HG03342 (cell line): ENCODE data around the gene CTSL.
"Not testable (repeated sequence)": the region's sequence is repeated elsewhere in the genome, so short reads cannot be mapped to it uniquely, and the experiment has no call there.

Experiments used
- ATAC-seq: cut with Tn5 transposase; IDR thresholded peaks from one replicate; pipeline ENCODE4 v1.9.1; 2021; ENCODE audit warnings: mild to moderate bottlenecking, moderate library complexity; ENCODE audit not compliant: unreplicated experiment

Gene CTSL

DNA sequence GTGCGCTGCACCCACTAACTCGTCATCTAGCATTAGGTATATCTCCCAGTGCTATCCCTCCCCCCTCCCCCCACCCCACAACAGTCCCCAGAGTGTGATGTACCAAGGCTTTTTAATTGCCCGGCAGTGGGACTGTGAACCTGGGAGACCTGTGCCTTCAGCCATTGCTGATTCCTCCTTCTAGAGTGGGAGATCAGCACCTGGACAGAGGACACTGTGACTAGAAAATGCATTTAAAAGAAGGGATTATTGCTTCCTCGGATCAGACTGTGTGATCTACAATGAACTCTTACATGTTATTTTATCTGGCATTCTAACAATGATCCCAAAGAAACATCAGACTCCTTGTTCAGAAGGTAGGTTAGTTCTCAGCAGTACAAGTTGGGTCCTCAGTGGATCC lies 25.9 kb downstream of the CTSL start:
- ATAC-seq: no peak

DNA sequence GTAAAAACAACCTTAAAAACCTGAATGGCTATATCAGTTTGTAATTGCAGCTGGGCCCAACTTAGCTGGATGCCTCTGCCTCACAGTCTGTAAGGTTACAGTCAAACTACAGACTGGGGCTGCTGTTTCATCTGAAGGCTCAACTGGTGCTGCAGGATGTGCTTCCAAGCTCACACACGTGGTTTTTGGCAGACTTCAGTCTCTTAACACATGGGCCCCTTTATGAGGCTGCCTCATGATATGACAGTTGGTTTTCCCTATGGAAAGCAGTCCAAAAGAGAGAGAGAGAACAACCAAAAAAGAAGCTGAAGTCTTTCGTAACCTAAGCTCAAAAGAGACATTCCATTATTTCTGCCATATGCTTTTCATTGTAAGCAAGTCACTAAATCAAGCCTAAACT lies 27.4 kb downstream of the CTSL start:
- ATAC-seq: no peak

DNA sequence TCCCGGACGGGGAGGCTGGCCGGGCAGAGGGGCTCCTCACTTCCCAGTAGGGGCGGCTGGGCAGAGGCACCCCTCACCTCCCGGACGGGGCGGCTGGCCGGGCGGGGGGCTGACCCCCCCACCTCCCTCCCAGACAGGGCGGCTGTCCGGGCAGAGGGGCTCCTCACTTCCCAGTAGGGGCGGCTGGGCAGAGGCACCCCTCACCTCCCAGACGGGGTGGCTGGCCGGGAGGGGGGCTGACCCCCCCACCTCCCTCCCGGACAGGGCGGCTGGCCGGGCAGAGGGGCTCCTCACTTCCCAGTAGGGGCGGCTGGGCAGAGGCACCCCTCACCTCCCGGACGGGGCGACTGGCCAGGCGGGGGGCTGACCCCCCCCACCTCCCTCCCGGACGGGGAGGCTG lies 32.4 kb downstream of the CTSL start:
- ATAC-seq: not testable (repeated sequence)

DNA sequence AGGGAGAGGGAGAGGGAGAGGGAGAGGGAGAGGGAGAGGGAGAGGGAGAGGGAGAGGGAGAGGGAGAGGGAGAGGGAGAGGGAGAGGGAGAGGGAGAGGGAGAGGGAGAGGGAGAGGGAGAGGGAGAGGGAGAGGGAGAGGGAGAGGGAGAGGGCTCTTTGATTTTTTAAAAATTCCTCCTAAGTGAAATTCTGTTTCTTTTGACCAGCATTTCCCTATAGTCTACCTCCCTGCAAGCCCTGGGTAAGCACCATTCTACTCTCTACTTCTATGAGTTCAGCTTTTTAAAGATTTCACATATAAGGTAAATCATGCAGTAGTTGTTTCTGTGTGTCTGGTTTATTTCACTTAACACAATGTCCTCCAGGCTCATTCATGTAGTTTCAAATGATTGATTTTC lies 34.1 kb downstream of the CTSL start:
- ATAC-seq: not testable (repeated sequence)

DNA sequence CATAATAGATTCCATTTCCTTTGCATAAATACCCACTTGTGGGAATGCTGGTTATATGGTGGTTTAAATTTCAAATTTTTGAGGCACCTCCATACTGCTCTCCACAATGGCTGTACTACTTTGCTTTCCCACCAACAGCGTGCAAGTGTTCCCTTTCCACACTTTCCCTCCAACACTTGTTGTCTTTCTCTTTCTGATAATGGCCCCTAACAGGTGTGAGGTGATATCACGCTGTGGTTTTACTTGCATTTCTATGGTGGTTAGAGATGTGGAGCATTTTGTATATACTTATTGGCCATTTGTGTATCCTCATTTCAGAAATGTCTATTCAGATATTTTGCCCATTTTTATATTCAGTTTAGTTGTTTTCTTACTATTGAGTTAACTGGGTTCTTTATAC lies 34.6 kb downstream of the CTSL start:
- no peak for ATAC-seq

DNA sequence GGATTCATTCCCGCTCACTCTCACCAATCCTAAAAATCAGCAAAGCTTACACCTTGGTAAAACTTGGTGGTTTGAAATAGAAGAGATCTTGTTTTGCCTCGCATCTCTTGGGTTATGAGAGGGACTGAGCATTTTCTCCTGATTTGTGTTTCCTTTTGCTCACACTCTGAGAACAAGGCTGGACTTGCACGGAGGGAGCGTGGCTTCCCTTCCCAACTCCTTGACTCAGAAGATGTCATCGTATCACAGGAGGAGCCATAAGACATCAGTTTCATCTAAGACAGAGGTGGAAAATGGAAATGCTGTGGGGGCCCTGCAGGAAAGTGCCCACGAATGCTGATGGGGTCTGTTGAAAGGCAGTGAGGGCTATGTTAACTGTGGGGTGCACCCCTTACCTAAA lies 37.4 kb downstream of the CTSL start:
- ATAC-seq: no peak

DNA sequence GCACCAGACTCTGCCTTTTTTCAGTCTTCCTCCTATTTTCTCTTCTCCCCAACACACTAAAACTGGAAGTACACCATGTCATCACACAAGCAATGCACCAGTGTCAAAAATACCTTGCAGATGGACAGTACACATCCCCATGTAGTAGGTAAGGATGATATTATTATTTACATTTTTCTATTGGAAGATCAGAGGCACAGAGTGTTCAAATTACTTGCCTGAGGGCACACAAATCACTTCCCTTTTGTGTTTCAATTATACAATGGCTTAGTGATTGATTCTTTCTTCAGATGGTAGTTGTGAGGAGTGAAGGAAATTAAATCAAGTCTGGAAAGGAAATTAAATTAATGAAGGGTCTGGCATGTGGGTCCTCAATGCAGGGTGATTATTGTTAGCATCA lies 39.6 kb downstream of the CTSL start:
- no peak for ATAC-seq

DNA sequence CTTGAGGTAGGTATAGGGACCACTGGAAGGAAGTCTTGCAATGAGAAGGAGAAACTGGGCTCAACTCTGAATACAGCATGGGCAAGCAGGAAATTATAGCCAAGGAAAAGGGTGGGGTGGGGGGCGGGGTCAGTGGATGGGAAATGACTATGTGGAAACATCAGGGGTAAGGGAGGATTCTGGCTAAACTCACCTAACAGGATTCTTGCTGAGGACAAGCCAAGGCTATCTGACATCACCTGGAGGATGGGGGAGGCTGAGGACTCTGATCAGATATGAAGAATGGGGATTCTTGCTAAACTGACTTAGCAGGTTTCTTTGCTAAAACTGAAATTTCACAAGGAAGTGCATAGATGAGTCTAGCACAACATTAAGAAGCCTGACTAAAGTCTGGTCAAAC lies 40.8 kb downstream of the CTSL start:
- no peak for ATAC-seq

DNA sequence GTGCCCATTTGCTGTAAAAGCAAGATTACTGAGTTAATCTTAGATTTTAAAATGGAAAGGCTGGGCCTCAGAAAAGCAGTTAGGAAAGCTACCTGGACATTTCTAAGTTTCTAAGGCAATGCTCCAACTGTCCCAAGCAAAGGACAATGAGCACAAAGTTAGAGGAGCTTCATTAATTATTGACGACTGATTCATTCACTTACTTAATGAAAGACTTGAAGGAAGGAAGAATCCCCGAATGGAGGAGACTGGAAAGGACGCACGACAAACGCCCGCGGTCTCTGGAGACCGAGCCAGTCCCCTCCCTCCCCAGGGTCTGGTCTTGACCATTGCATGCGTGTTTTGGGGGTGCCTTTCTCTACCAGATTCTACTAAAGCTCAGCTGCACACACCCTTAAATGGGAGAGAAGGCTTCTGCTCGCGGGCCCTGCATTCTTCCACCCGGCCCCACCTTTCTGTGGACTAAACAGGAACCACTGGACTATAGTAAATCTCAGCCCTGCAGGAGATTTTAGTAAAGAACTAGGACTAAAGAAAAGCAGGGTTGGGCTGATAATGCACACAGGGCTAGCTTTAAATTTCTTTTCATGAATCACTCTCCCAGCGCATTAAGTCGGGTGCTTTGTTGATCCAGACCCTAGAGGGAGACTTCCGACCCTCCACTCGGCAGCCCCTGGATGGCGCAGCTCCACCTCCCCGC lies 44.8 kb downstream of the CTSL start:
- ATAC-seq: no peak

DNA sequence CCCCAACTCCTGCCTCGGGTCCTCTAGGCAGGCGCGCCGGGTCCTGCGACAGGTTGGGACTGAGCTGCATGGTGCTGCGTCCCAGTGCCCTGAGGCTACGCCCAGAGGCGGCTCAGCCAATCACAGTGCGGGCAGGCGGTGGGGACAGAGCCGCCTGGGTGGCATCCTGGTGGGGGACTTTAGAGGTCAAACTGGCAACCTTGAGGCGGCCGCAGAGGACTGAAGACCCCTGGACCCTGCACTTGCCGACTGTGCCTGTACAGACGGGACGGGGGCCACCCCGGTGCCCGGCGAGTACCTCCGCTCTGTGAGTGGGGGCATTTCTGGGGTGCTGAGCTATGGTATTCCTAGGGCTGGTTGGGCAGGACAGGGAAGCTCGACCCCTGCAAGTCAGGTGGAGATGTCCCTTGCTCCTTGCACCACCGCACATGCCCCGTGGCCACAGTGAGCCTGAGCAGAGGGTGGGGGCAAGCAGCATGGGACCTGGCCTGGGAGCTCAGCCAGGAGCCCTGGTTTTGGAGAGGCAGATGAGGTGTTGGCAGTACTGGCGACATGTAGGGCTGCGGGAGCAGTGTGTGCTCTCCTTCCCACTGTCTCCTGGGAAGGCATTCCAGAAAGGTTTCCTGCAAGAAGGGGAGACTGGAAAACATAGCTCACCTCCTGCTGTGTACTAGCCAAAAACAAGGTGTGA lies 45.5 kb downstream of the CTSL start:
- no peak for ATAC-seq

DNA sequence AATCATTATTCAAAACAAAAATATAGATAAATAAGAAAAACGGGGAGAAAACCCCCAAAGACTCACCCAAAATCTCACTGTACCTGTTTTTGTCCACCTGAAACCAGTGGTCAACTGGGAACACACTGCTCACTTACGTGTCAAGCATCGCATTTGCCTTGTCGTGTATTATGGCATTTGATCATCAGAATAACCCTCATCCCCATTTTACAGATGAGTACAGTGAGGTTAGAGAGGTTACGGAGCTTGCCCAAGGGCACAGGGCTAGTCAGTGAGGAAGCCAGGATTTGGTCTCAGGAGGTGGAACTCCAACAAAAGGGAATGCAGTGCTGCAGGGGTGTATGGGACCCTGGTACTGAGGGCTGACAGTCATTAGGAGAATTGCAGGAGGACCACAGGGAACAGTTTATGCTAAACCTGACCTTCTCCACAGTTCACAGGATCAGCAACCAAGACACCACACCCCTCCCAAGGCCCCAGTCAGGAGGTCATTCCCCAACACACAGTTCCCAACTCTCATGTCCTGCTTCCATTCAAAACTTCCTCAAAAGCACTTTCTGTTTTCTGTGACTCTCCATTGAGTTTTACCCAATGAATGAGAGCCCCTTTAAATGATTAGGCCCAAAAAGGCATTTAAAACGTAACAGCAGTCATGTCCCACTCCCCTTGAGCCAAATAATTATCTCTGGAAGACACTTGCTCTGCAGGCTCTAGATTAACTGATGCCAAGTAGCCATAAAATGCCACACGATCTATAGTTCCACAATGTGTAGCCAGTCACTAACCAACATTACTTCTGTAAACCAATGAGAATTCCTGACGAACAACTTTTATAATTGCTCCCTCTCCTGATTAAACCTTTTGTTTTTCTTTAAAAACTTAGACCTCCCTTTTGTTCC lies 50.8 kb downstream of the CTSL start:
- ATAC-seq: no peak

DNA sequence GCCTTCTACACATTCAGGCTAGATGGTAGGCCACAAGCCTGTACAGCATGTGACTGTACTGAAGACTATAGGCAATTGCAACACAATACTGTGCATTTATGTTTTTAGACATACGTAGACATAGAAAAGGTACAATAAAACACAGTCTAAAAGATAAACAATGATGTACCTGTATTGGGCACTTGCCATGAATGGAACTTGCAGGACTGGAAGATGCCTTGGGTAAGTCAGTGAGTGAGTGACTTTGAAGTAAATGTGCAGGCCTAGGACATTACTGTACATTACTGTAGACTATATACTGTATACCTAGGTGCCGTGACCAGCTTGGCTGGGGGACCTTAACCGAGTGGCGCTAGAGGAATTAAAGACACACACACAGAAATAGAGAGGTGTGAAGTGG lies 53.1 kb downstream of the CTSL start:
- no peak for ATAC-seq
